ENCODE measurements around the gene ARHGEF39. TPM values are rescaled to one million over a fixed set of nuclear protein-coding genes. Genes with fewer than 3 reads are reported as not detected.

The ARHGEF39 gene
- total RNA-seq, 1 donor from 2014 or later = 0.89 TPM

DNA sequence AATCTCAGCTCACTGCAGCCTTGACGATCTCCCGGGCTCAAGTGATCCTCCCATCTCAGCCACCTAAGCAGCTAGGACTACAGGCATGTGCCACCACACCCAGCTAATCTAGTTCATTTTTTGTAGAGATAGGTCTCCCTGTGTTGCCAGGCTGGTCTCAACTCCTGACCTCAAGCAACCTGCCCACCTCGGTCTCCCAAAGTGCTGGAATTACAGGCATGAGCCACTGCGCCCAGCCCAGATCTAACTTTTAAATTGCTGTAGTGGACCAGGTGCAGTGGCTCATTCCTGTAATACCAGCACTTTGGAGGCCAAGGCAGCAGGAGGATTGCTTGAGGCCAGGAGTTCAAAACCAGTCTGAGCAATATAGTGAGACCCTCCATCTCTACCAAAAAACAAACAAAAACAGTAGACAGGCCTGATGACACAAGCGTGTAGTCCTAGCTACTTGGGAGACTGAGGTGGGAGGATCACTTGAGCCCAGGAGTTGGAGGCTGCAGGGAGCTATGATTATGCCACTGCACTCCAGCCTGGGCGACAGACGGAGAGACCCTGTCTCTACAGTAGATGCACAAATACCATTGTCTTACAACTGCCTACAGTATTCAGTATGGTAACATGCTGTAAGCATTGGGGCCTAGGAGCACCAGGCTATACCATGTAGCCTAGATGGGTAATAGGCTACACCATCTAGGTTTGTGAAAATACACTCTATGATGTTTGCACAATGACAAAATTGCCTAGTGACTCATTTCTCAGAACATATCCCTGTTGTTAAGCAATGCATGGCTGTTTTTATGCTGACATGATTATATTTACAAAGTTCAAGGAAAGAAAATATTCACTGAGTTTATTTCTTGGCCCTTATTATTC is 12.8 kb downstream of the ARHGEF39 start:
- H3K27me3 Mint-ChIP-seq = no peaks in the 10 kb centered on the region
- H3K4me3 Mint-ChIP-seq = no peak overlapping the region
- no peaks in the 10 kb centered on the region for H3K9me3 Mint-ChIP-seq
- no peaks in the 10 kb centered on the region for H3K36me3 Mint-ChIP-seq (ENCODE audit: low read depth)
- intact Hi-C loops (cut with micrococcal nuclease) = no loop called here
- POLR2A ChIA-PET = interaction anchor here (0.6 to 18.0 kb wide), 3 partner anchors 37 to 987 kb away, joined by 3 to 549 read pairs (median 3); partner anchors contain the start of gene CD72
- peak overlapping the region; percentile 98 for H3K27ac Mint-ChIP-seq
- TF ChIP-seq, protein P1, sequence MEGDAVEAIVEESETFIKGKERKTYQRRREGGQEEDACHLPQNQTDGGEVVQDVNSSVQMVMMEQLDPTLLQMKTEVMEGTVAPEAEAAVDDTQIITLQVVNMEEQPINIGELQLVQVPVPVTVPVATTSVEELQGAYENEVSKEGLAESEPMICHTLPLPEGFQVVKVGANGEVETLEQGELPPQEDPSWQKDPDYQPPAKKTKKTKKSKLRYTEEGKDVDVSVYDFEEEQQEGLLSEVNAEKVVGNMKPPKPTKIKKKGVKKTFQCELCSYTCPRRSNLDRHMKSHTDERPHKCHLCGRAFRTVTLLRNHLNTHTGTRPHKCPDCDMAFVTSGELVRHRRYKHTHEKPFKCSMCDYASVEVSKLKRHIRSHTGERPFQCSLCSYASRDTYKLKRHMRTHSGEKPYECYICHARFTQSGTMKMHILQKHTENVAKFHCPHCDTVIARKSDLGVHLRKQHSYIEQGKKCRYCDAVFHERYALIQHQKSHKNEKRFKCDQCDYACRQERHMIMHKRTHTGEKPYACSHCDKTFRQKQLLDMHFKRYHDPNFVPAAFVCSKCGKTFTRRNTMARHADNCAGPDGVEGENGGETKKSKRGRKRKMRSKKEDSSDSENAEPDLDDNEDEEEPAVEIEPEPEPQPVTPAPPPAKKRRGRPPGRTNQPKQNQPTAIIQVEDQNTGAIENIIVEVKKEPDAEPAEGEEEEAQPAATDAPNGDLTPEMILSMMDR (IDR thresholded peaks at IDR 0.05) = no peak
- DNase-seq (no peak), ATAC-seq (ENCODE audit: low read depth) (no peak)
- CTCF ChIA-PET = interaction anchor here (6.3 to 10.1 kb wide), 2 partner anchors 37 to 48 kb away, joined by 28 to 162 read pairs; partner anchors contain the start of genes CD72 and TESK1
- peaks cover 80% of the 10 kb centered on the region for H3K4me1 Mint-ChIP-seq

DNA sequence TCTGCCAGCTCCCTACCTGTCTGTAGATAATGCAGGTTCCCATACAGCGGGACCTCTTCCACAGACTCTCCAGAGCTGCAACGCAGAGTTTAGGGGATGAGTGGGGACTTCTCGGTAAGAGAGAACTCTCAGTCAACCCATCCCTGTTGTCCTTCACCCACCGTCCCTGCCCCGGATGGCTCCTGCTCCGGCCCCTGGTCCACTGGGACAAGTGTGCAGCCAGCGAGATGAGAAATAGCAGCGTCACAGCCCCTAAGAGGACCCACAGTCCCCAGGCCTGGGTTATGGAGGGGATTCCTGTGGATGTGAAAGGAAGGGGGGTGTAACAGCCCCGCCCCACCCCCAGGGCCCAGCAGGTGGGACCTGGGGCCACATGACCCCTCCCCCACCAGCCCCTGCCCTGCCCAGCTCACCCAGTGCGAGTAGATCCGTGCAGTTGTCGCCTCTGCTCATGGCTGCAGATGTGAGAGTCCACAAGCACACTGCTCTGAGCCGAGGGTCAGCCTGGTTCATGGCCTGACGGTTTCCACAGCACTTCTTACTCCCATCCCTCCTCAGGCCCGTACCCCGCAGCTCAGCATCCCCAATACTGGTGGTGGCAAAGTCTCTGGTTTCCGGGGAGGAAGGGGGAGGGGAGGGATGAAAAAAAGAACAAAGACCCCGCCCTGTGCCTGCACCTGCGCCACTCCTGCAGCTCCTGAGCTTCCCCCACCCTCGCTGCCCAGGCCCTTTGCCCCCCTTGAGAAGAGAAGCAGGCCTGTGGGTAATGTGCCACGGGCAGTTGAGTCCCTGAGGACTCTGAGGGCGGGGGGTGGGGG is 14.4 kb downstream of the ARHGEF39 start, which contains the start of gene SIT1:
Gene SIT1, minus strand, starts transcription at position 591 of the 818 bp plus-strand sequence. Its CDS starts 78 bp downstream, at position 513.
- intact Hi-C loops (cut with micrococcal nuclease) = no loop called here
- Mint-ChIP-seq H3K36me3 (ENCODE audit: low read depth) (peaks cover 6% of the 10 kb centered on the region), H3K9me3 (no peaks in the 10 kb centered on the region), H3K27me3 (no peaks in the 10 kb centered on the region), H3K27ac (peak within 1 kb of the TSS; percentile 98), H3K4me1 (peaks cover 79% of the 10 kb centered on the region), H3K4me3 (peak within 1 kb of the TSS; percentile 85)
- no peak for ATAC-seq (ENCODE audit: low read depth)
- POLR2A ChIA-PET = interaction anchor here (0.6 to 18.0 kb wide), 7 partner anchors 7 to 139 kb away, joined by 3 to 549 read pairs (median 6); partner anchors contain the start of genes CCDC107, CD72, CREB3 and RMRP
- TF ChIP-seq, protein P1 (IDR thresholded peaks at IDR 0.05) = no peak
- CTCF ChIA-PET = interaction anchor here (4.8 to 10.1 kb wide), 3 partner anchors 36 to 46 kb away, joined by 28 to 162 read pairs (median 33); partner anchors contain the start of genes CD72 and TESK1
- no peak for DNase-seq

DNA sequence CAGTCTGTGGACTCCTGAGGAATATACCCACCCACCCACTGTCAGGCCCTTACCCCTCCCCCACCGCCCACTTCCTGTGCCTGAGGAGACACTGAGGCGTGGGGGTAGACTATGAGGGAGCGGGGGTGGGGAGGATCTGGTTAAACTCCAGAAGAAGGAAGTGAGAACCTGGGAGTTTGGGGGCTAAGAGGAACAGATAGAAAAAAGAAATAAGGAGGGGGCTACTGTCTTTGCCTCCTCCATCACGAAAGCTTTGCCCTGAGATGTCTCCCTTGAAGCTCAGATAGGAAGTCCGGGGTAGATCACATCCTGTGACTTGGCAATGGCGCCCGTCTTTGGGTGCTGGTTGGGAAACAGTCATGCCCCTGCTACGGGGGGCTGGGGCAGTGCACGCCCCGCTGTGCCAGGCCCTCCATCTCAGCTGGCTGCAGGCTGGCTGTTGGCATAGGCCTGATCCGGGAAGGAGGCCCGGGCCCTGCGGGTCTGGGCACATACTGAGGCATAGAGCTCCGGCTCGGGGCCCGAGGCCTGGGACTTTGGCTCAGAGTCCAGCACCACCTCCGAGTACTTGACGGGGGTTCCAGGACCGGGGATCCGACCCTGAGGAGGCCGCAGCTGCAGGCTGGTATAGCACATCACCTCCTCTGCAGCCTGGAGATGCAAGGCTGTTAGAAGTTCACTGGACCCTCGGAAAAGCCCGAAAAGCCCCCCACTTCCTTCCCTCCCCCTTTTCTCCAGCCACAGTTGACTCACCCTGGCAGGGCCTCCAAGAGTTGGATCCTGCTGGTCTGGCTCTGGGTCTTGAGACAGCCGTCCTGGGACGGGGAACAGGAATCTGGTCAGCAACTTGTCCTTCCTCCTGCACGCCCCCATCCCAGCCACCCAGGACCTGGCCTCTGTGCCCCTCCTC is 15.3 kb downstream of the ARHGEF39 start:
- Mint-ChIP-seq H3K27ac (peak overlapping the region; percentile 98), H3K9me3 (no peaks in the 10 kb centered on the region), H3K4me3 (peak overlapping the region; percentile 85), H3K36me3 (ENCODE audit: low read depth) (peaks cover 7% of the 10 kb centered on the region), H3K4me1 (peaks cover 83% of the 10 kb centered on the region), H3K27me3 (no peaks in the 10 kb centered on the region)
- ChIA-PET CTCF (interaction anchor here (4.6 to 10.1 kb wide), 4 partner anchors 8 to 46 kb away, joined by 28 to 162 read pairs (median 37); partner anchors contain the start of genes CCDC107, CD72, RMRP and TESK1), POLR2A (interaction anchor here (0.7 to 18.0 kb wide), 8 partner anchors 7 to 100 kb away, joined by 3 to 549 read pairs (median 6); partner anchors contain the start of genes ARHGEF39, CCDC107, CD72 and CREB3)
- ATAC-seq (ENCODE audit: low read depth) (no peak), DNase-seq (no peak)
- intact Hi-C loops (cut with micrococcal nuclease) = loop anchor here (5.0 kb wide), 1 partner anchor 98 kb away; the partner anchor contains the start of genes GBA2 and RGP1
- TF ChIP-seq, protein P1 (IDR thresholded peaks at IDR 0.05) = no peak

DNA sequence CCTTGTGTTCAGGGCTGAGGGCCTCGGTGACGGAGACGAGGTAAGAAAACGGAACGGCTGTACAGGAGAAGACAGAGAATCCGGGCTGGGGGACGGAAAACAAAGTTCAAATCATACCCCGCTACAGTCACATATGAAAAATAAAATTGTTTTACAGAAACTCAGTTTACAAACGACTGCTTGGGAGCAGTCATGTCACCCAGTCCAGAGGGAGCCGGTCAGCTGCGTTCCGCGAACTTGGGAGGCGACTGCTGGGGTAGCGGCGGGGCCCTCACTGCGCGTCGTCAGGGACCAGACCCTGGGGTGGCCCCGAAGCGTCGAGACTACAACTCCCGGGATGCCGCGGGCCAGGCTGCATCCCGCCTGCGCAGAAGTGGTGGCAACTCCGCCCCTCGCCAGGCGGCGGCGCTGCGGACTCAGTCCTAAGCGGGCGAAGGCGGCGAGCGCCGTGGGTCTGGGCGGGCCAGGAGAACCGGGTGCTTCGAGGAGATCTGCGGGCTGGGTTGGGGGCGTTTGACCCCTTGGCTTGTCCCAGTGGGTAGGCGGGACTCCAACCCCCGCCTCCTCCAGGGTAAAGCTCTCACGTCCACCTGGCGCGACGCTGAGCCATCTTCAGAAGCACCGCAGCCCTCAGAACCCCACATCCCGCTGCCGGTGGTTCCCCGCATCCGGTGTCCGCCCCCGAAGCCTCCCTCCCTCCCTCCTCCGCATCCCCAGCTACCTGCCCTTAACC is 18.3 kb downstream of the ARHGEF39 start:
- Mint-ChIP-seq H3K4me3 (peak overlapping the region; percentile 97), H3K9me3 (no peaks in the 10 kb centered on the region), H3K4me1 (peaks cover 90% of the 10 kb centered on the region), H3K27ac (peak overlapping the region; percentile 98), H3K27me3 (no peaks in the 10 kb centered on the region), H3K36me3 (ENCODE audit: low read depth) (peaks cover 17% of the 10 kb centered on the region)
- ATAC-seq (ENCODE audit: low read depth) = peak; percentile 88
- TF ChIP-seq, protein P1 (IDR thresholded peaks at IDR 0.05) = peak; percentile 65
- DNase-seq = peak; percentile 94
- ChIA-PET CTCF (interaction anchor here (0.6 to 10.1 kb wide), 17 partner anchors 8 to 180 kb away, joined by 3 to 162 read pairs (median 6); partner anchors contain the start of genes CCDC107, CD72, GBA2 and RGP1), POLR2A (interaction anchor here (0.6 to 18.0 kb wide), 28 partner anchors 10 to 1028 kb away, joined by 3 to 549 read pairs (median 5); partner anchors contain the start of genes ARHGEF39, CCDC107, CD72 and CREB3)
- intact Hi-C loops (cut with micrococcal nuclease) = loop anchor here (1.0 to 5.0 kb wide), 10 partner anchors 11 to 236 kb away; partner anchors contain the start of genes CREB3, GBA2, RGP1 and TLN1
